Astrocyte (in vitro differentiated cells and primary cell): ENCODE results near the gene DGKI.

ENCODE experiments used
- EZH2 ChIP-seq: IDR thresholded peaks from 2 replicates; pipeline ENCODE4 v1.6.1; 2012; ENCODE audit warnings: mild to moderate bottlenecking, low read length, inconsistent platforms; ENCODE audit not compliant: insufficient read depth
- TF ChIP-seq, protein P1 (sequence below): IDR thresholded peaks from 2 replicates; pipeline ENCODE4 v1.5.1; 2011; ENCODE audit warnings: low read depth, mild to moderate bottlenecking, inconsistent platforms, low read length, moderate library complexity; ENCODE audit not compliant: insufficient read depth

DNA sequence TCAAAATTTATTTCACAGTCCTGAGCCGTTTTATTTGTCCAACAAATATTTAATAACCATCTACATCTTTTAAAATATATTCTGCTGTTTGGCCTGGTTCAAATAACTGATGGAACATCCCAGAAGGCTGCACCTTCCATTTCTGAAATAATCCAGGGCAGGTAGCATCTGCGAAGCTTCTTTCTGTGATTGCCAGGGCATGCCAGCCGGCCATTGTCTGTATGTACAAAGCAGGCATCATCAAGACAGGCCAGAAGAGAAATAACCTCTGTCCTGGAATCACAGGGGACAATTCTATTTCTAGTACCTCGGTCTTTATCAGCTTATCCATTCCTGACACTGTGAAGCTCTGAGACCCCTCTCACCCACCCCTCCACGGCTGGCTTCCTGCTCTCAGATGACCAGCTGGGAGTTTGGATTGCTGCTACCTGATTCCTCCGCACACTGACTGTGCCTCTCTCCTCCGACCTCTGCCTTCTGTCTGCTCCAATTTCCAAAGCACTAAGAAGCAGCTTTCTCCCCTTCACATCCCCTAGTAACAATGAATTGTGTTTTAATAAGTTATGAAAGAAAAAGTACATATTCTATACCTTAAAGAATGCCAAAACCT, 8.0 kb downstream of the DGKI start:
- TF ChIP-seq EZH2 = no peak
- TF ChIP-seq, protein P1, sequence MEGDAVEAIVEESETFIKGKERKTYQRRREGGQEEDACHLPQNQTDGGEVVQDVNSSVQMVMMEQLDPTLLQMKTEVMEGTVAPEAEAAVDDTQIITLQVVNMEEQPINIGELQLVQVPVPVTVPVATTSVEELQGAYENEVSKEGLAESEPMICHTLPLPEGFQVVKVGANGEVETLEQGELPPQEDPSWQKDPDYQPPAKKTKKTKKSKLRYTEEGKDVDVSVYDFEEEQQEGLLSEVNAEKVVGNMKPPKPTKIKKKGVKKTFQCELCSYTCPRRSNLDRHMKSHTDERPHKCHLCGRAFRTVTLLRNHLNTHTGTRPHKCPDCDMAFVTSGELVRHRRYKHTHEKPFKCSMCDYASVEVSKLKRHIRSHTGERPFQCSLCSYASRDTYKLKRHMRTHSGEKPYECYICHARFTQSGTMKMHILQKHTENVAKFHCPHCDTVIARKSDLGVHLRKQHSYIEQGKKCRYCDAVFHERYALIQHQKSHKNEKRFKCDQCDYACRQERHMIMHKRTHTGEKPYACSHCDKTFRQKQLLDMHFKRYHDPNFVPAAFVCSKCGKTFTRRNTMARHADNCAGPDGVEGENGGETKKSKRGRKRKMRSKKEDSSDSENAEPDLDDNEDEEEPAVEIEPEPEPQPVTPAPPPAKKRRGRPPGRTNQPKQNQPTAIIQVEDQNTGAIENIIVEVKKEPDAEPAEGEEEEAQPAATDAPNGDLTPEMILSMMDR = no peak
